K562 (cell line): ENCODE results near the gene AHCYL1. TPM values are rescaled to one million over a fixed set of nuclear protein-coding genes. Genes with fewer than 3 reads are reported as not detected.

Experiments used
- BRF1 ChIP-seq: IDR thresholded peaks from 3 replicates; pipeline ENCODE4 v1.6.1; 2011; ENCODE audit warnings: borderline replicate concordance, mild to moderate bottlenecking; ENCODE audit not compliant: insufficient read length; ENCODE audit errors: extremely low read depth
- CCAR2 ChIP-seq: fragments of 200-400 bp; formaldehyde crosslinking; IDR thresholded peaks from 2 replicates; pipeline ENCODE4 v1.6.1; 2017; ENCODE audit warnings: mild to moderate bottlenecking, low read depth, low read length
- CHCHD3 ChIP-seq: fragments of 250-450 bp; sonication (Bioruptor Pico); IDR thresholded peaks from 2 replicates; pipeline ENCODE4 v2.1.2; 2022; ENCODE audit warnings: mild to moderate bottlenecking
- CREB3 ChIP-seq: fragments of 450-650 bp; conservative IDR thresholded peaks from 2 replicates; pipeline ENCODE4 v1.6.1; 2016; ENCODE audit warnings: missing genetic modification characterization, low read depth, mild to moderate bottlenecking, missing compliant biosample characterization, moderate library complexity
- CTBP1 ChIP-seq: fragments of 450-650 bp; IDR thresholded peaks from 2 replicates; pipeline ENCODE4 v1.6.1; 2016; ENCODE audit warnings: borderline replicate concordance
- EP300 ChIP-seq: IDR thresholded peaks from 2 replicates; pipeline ENCODE4 v1.6.1; 2012; ENCODE audit warnings: low read length, improper control_type of control experiment
- ESRRA ChIP-seq: fragments of 450-650 bp; IDR thresholded peaks from 2 replicates; pipeline ENCODE4 v1.6.1; 2014; ENCODE audit warnings: low read depth, mild to moderate bottlenecking, moderate library complexity, borderline replicate concordance
- GATAD2A ChIP-seq: fragments of 450-650 bp; IDR thresholded peaks from 2 replicates; pipeline ENCODE4 v1.6.1; 2017
- GATAD2B ChIP-seq: fragments of 450-650 bp; IDR thresholded peaks from 2 replicates; pipeline ENCODE4 v1.6.1; 2017; ENCODE audit warnings: mild to moderate bottlenecking, borderline replicate concordance
- HEY1 ChIP-seq: fragments of 250-450 bp; sonication (Bioruptor Pico); IDR thresholded peaks from 2 replicates; pipeline ENCODE4 v1.5.0; 2020; ENCODE audit warnings: mild to moderate bottlenecking, moderate library complexity, borderline replicate concordance
- MEF2A ChIP-seq: IDR thresholded peaks from 2 replicates; pipeline ENCODE4 v1.6.1; 2011; ENCODE audit warnings: low read depth, mild to moderate bottlenecking, low read length, moderate library complexity; ENCODE audit not compliant: control insufficient read depth
- MEF2D ChIP-seq: conservative IDR thresholded peaks from 2 replicates; pipeline ENCODE4 v1.6.1; 2016; ENCODE audit warnings: low read depth, missing genetic modification characterization, missing compliant biosample characterization
- MTA2 ChIP-seq: fragments of 450-650 bp; IDR thresholded peaks from 2 replicates; pipeline ENCODE4 v1.6.1; 2016; ENCODE audit warnings: low read depth
- NFATC3 ChIP-seq: fragments of 450-650 bp; IDR thresholded peaks from 2 replicates; pipeline ENCODE4 v1.6.1; 2017; ENCODE audit warnings: mild to moderate bottlenecking
- NFIX ChIP-seq: fragments of 250-450 bp; sonication (Bioruptor Pico); IDR thresholded peaks from 2 replicates; pipeline ENCODE4 v1.4.0; 2020; ENCODE audit warnings: low read depth, mild to moderate bottlenecking, moderate library complexity
- NRF1 ChIP-seq, 2 experiments: fragments of 450-650 bp; IDR thresholded peaks in 1 of 2; conservative IDR thresholded peaks in 1 of 2; 2 replicates each; pipeline ENCODE4 v1.6.1; 2014; ENCODE audit warnings: mild to moderate bottlenecking in 2 of 2
- PCBP1 ChIP-seq: fragments of 200-400 bp; formaldehyde crosslinking; IDR thresholded peaks from 2 replicates; pipeline ENCODE4 v1.6.1; 2018; ENCODE audit warnings: mild to moderate bottlenecking, low read depth, low read length; ENCODE audit not compliant: poor library complexity, severe bottlenecking
- POU5F1 ChIP-seq: fragments of 150-350 bp; IDR thresholded peaks from 2 replicates; pipeline ENCODE4 v1.6.1; 2014; ENCODE audit warnings: borderline replicate concordance, low read length, low read depth, mild to moderate bottlenecking; ENCODE audit not compliant: partially characterized antibody
- RAD21 ChIP-seq, 2 experiments: fragments of 250-450 bp in 1 of 2; fragments of 450-650 bp in 1 of 2; sonication (Bioruptor Pico) in 1 of 2; formaldehyde crosslinking in 1 of 2; IDR thresholded peaks in 1 of 2; conservative IDR thresholded peaks in 1 of 2; 2 replicates each; pipeline versions ENCODE4 v1.4.0 to v1.8.0; 2020 to 2022; ENCODE audit warnings: mild to moderate bottlenecking in 2 of 2, moderate library complexity in 1 of 2
- RHOXF2B ChIP-seq: fragments of 250-450 bp; sonication (Bioruptor Pico); conservative IDR thresholded peaks from 2 replicates; pipeline ENCODE4 v1.5.1; 2021
- SMARCE1 ChIP-seq: fragments of 450-650 bp; IDR thresholded peaks from 2 replicates; pipeline ENCODE4 v1.7.1; 2016; ENCODE audit warnings: mild to moderate bottlenecking
- TEAD1 ChIP-seq, 2 experiments: fragments of 450-650 bp in 1 of 2; sonication (generic) in 1 of 2; formaldehyde crosslinking; IDR thresholded peaks; 2 replicates each; pipeline versions ENCODE4 v1.4.0 to v1.8.0; 2020 to 2022; ENCODE audit warnings: mild to moderate bottlenecking in 2 of 2, missing genetic modification reagents in 1 of 2
- U2AF2 ChIP-seq: fragments of 200-400 bp; formaldehyde crosslinking; optimal IDR thresholded peaks from 2 replicates; pipeline ENCODE3; 2017; ENCODE audit warnings: low read depth, mild to moderate bottlenecking, low read length
- ZBTB1 ChIP-seq: sonication (generic); formaldehyde crosslinking; IDR thresholded peaks from 2 replicates; pipeline ENCODE4 v1.8.1; 2023; ENCODE audit warnings: missing genetic modification reagents, low read depth, mild to moderate bottlenecking, borderline replicate concordance
- ZBTB12 ChIP-seq: fragments of 250-450 bp; sonication (Bioruptor Pico); IDR thresholded peaks from 2 replicates; pipeline ENCODE4 v1.4.0; 2020
- ZNF408 ChIP-seq: fragments of 250-450 bp; sonication (Bioruptor Pico); IDR thresholded peaks from 2 replicates; pipeline ENCODE4 v1.4.0; 2020; ENCODE audit warnings: low read depth, mild to moderate bottlenecking, moderate library complexity
- ZNF740 ChIP-seq, 3 experiments: fragments of 200-800 bp in 1 of 3; sonication (Bioruptor generic) in 1 of 3; sonication (generic) in 1 of 3; formaldehyde crosslinking in 1 of 3; IDR thresholded peaks; 2 replicates each; pipeline versions ENCODE4 v1.6.1 to v1.8.0; 2016 to 2022; ENCODE audit warnings: mild to moderate bottlenecking in 2 of 3, missing compliant biosample characterization in 2 of 3, missing genetic modification characterization in 2 of 3, missing genetic modification reagents in 1 of 3
- polyA plus RNA-seq, 8 experiments: library from polyadenylated mRNA; depleted of rRNA in 4 of 8; stranded (reverse) in 5 of 8; unstranded in 3 of 8; fragments of >200 nt; fragmentation: Nextera tagmentation in 2 of 8; fragmentation: Illumina TruSeq in 1 of 8; extraction: Ambion mirVana in 2 of 8; extraction: Trizol in 1 of 8; gene quantifications; 2 replicates each; pipeline versions ENCODE4 v1.2.1 to v1.2.3, GENCODE V29; 2011 to 2014; ENCODE audit warnings: inconsistent platforms in 1 of 8, missing spikeins in 1 of 8
- total RNA-seq, 7 experiments: library from RNA; depleted of rRNA in 6 of 7; stranded (reverse); fragments of >200 nt in 6 of 7; fragmentation: Illumina TruSeq in 2 of 7; extraction: Trizol in 2 of 7; gene quantifications; 2 replicates each; pipeline versions ENCODE4 v1.2.1 to v1.2.3, GENCODE V29; 2011 to 2021; ENCODE audit warnings: low replicate concordance in 1 of 7

AHCYL1 gene
- total and polyA plus RNA-seq, 9 of the 15 experiments (the other 6 are each of a cell fraction or from before 2014, with no cell fraction given), result 27.3 to 118 (median 44.5) TPM

GRCh38 chr1:110057963-110058518 is 73.5 kb downstream of the AHCYL1 start (continued):
- TF ChIP-seq CCAR2, result no peak
- no peak for TF ChIP-seq NFATC3
- TF ChIP-seq HEY1 (CRISPR knock-in tag), result no peak
- TF ChIP-seq GATAD2A, result no peak
- no peak for TF ChIP-seq TEAD1 (CRISPR knock-in tag; IDR thresholded peaks at IDR 0.05)
- TF ChIP-seq RHOXF2B, result no peak
- no peak for TF ChIP-seq RAD21 (CRISPR knock-in tag; conservative IDR thresholded peaks at IDR 0.05 in 1 of 2, IDR thresholded peaks at IDR 0.05 in 1 of 2)
- TF ChIP-seq POU5F1, result no peak
- no peak for TF ChIP-seq ZBTB1
- no peak for TF ChIP-seq NFIX (CRISPR knock-in tag)
- peak; percentile 85; the same call in 1 of the 2 replicates for TF ChIP-seq CTBP1
- TF ChIP-seq ESRRA, result peak; percentile 47; the same call in 1 of the 2 replicates
- TF ChIP-seq ZBTB12, result no peak
- TF ChIP-seq GATAD2B, result no peak
- no peak for TF ChIP-seq CREB3 (tag)
- TF ChIP-seq CHCHD3 (CRISPR knock-in tag), result no peak
- TF ChIP-seq U2AF2, result no peak
- TF ChIP-seq MEF2A, result no peak
- TF ChIP-seq NRF1 (conservative IDR thresholded peaks at IDR 0.05 in 1 of 2, IDR thresholded peaks at IDR 0.05 in 1 of 2), result peak; percentile 47 to 58; a peak in 3 of 4 replicates
- TF ChIP-seq MTA2, result no peak
- TF ChIP-seq PCBP1, result no peak
- TF ChIP-seq ZNF408 (CRISPR knock-in tag), result no peak
- no peak for TF ChIP-seq ZNF740 (CRISPR knock-in tag; IDR thresholded peaks at IDR 0.05)
- no peak for TF ChIP-seq ZNF740 (tag; IDR thresholded peaks at IDR 0.05)
- peak; percentile 44; the same call in 1 of the 2 replicates for TF ChIP-seq SMARCE1
- TF ChIP-seq MEF2D (tag), result no peak
- no peak for TF ChIP-seq EP300
- no peak for TF ChIP-seq BRF1
